Hindlimb muscle (tissue), 1 donor: ENCODE data around the gene LHPP. TPM values are rescaled to one million over a fixed set of nuclear protein-coding genes. Genes with fewer than 3 reads are reported as not detected.

Source experiments
- DNase-seq: peaks from one replicate; pipeline ENCODE4 v3.0.0-alpha.2; 2013
- polyA plus RNA-seq: library from polyadenylated mRNA; unstranded; fragments of 120-200 nt; gene quantifications from one replicate; pipeline ENCODE4 v1.2.1, GENCODE V29; 2013; ENCODE audit not compliant: insufficient read length

Gene LHPP
- polyA plus RNA-seq, 1 donor, result 8.1 TPM

DNA sequence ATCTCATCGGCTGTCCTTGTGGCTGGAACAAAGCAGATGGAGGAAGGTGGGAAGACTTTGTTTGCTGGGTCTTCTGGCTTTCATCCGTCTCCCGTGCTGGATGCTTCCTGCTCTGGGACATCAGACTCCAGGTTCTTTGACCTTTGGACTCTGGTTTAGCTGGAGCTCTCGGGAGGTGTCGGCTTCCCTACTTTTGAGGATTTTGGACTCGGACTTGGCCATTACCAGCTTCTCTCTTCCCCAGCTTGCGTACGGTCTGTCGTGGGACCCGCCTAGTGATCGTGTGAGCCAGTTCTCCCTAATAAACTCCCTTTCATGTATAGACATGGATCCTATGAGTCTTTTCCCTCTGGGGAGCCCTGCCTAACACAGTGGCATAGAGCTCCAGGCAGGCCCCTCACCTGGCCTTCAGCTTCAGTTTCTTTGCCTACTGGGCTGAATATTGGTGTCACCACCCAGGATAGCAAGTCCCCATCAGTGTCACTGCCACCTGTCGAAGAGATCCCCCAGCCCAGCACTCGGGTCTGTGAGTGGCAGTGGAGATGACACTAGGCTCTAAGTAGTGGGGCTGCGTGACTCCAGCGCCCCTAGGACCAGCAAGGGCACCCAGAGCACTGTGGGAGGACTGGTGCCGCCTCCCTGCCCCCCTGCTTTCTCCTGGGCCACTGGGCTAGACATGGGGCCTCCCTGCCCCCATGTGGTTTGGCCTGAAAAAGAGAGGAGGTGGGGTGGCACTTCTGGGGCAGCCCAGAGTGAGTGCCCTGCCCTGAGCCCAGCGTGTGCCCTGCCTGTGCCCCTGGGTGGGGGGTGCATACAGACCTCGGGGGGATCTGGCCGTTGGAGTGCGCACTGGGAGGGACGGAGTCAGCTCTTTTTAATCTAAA lies 135.6 kb downstream of the LHPP start:
- DNase-seq, result no peak

DNA sequence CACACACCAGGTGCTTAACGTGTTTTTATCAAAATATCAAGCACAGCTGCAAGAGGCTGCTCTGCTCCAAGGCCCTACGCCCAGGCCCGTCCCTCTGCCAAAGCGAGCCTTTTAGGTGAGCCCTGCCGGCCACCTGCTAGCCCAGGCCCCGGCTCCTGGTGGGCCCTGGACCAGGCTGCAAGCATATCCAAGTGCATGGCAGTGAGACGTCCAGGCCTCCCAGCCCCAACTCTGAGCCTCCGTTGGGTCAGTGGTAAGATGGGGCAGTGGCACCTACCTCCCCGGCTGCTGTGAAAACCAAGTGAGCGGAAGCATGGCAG lies 136.2 kb downstream of the LHPP start:
- DNase-seq, result no peak

DNA sequence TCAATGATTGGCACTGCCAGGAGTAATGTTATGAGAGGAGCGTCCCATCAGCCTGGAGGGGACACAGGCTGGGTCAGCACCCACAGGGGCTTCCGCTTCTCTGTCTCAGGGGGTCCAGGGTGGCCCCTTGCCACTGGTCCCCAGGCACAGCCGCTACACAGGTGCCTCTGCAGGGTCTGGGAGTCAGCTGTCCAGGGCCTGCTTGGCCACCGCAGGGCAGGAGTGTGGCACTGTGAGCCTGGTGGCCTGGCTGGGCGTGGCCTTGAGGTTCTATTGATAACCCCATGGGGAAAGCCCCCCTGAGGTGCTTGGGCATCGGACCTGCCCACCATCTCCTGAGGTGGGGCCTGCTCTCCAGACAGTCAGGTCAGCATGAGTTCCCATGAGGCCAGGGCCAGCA lies 136.6 kb downstream of the LHPP start:
- DNase-seq, result no peak

DNA sequence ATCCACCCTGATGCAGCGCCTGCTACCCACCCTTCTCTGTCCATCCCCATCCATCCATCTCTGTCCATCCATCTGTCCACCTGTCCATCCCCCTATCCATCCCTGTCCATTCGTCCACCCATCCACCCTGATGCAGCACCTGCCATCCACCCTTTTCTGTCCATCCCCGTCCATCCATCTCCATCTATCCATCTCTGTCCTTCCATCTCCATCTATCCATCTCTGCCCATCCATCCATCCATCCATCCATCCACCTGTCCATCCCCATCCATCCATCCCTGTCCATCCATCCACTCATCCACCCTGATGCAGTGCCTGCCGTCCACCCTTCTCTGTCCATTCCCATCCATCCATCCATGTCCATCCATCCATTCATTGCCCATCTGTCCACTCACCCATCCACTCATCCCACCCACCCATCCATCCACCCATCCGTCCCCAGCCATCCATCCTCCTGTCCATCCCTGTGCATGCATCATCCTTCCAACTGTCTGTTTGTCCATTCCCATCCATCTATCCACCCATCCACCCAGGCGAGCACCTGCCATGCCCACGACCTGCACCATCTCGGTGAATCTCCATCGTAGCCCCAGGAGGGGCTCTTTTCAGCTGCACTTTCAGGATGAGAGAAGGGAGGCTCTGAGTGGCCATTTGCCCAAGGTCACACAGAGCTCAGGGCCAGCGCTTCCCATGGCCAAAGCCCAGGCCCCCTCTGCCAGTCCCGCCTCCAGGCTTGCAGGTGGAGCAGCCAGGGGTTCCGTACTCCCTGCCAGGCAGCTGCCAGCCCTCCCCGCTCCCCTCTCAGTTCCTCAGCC lies 137.4 kb downstream of the LHPP start:
- no peak for DNase-seq

DNA sequence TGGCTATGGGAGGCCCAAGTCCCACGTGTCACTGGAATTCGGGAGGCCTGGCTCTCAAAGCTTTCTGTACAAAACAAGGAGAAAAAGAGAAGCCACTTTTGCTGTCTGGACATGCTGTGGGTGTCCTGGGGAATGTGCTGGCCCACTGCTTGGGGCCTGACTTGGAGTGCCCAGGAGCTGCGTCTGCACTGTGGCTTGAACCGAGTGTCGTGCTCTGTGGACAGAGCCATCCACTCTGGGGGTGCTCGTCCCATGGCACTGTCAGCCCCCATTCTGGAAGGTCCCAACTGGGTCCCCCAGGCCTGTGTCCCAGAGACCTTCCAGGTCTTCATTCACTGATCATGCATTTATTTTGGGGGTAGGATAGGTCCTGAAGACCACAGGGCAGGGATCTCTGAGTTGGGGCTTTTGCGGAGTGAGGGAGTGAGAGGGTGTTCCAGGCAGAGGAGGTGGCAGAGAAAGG lies 138.0 kb downstream of the LHPP start:
- DNase-seq, result no peak

DNA sequence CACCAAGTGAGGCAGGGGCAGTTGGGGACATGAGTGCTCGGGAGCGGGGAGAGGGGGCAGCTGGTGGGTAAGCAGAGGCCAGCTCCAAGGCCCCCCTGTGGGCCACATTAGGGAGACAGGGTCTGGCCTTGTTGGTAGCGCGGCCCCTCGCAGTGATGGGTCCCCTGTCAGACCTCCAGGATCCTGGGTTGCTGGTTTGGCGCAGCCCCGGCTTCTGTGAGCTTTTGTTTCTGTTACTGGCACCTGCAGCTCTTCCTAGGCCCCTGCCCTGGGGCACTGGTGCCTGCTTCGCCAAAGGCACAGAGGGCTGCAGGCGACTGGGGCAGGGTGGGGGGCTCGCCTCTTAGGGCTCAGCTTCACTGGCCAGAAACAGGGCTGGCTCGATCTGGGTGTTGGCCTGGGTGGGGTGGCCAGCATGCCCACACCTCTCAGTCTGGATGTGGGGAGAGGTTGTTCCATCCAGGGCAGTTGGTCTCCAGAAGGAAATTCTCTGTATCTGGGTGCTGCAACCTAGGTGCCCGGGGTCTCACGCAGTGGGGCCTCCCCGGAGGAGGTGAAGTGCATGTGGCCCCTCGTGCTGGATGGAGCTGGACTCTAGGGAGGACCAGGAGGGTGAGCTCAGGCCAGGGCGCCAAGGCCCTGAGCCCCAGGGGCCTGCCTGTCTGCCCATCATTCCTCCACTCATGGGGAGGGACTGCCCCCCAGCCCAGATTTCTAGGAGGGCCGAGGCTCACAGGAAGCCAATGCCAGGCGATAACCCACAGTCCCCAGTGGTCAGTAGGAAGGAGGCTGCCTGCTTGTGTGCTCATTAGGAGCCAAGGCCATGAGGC lies 138.6 kb downstream of the LHPP start:
- DNase-seq, result no peak

DNA sequence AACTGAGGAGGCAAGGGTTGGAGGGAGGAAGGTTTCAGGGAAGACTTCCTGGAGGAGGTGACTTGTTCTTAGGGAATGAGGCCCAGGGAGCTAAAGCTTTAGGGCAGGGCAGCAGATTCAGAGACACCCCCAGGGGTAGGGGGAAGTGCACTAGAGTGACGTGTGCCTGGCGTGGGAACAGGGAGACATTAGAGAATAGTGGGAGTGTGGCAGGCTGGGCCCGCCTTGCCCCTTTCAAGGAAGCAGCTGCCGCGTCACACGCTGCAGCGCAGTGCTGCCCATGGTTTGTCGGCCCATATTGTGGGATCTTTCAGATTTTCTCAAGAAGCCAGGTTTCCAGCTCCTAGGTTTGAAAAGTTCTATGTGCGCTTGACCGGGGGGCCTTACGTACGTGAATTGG lies 139.4 kb downstream of the LHPP start:
- no peak for DNase-seq

DNA sequence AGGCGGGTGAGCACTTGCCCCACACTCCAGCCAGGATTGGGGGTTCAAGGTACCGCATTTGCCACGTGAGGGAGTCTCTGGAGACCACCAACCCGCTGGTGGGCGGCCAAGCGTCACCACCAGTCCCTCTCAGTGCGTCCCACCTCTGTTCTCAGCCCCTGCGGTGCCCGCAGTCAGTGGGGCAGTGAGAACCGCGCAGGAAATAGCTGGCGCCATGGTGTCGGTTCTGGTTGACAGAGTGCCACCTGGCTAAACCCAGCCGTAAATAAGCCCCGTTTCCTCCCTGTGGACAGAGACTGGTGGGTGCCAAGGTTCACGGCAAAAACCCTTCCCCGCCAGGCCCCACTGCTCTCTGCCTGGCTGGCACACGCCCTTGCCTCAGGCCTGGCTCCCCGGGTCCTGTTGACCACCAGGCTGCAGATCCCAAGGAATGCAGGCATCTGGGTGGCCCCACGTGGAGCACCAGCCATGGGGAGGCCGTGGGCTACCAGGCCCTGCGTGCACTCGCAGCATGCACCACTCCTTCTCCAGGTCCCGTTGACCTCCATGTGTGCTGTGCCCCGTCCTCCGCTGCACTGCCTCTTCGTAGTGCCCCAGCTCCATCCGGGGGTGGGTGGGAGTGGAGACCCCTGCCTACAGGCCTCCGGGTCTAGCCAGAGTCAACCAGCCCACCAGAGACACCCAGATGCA lies 140.0 kb downstream of the LHPP start:
- no peak for DNase-seq

DNA sequence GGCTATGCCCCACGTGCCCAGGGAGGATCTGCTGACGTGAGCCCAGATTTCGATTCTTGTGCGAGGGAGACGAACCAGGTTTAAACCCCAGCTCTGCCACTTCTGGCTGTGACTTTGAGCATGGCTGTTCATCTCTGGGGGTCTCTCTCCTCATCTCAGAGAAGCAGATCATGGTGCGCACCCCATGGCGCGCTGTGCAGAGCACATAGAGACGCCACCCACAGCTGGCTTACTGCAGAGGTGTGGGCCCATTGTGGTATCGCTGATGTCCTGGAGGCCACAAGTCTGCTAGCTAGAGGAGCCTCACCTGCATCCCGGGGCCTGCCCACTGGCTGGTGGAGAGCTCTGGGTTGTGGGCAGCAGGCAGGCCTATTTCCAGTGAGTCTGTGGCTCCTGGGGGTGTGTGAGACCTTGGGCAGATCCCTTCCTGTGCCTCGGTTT lies 140.5 kb downstream of the LHPP start:
- no peak for DNase-seq

DNA sequence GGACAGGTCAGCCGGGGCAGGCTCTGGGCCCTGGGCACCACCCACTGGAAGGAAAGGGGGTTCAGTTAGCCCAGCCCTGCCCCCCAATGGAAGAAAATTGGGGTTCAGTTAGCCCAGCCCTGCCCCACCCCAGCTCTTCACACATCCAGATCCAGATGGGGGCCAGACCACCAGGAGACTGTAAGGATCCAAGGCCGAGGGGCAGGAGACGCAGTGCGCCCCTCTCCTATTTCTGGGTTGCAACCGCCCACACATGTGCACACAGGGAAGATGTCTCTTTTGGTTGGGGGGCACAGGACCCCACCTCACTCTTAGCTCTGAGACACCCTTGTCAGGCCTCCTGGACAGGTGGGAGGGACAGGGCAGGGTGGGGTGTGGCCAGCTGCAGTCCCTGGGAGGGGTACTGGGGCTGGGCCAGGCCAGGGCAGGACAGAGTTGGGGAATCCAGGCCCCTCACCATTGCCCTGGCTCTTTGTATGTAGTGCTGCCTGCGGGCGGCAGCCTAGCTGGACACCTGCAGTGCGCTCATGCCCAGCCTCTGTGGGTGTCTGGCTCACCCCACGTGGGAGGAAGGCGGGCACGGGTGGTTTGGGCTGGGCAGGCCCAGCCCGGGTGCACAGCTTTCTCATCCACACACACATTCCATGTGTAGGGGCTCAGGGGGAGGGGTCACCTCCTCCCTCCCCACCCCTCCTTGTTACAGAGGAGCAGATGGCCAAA lies 141.2 kb downstream of the LHPP start:
- no peak for DNase-seq

DNA sequence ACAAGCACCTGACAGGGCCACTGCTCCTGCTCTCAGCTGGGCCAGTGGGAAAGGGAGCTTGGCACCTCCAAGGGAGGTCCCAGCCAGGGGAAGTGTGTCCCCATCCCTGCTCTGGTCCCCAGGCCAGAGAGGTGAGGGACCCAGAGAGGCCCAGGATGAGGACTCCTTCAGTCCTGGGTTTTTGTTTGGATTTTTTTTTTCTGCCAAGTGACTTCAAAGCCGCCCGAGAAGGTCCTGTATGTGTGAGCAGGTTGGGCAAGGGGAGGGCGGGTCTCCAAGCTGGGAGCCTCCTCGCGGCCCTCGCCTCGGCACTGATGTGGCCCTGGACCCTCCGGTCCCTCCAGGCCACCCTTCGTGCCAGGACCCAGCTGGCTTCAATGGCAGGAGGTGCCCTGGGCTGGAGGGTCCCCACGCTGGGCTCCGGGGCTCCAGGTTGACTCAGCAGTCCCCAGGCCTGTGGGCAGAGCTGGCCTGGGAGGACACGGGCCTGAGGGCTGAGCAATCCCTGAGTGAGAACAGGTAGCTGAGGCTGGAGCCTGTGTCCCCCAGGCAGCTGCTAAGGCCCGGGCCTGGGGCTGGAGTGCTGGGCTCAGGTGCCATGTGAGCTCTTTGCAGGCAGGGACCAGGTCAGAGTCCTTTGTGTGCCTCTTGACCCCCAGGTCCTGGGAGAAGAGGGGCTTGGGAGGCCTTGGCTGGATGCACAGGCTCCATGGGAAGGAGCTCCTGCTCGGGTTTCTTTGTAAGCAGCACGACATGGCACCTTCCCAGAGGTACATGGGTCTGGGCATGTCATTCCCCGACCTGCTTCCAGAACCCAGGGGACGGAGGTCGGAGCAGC lies 142.0 kb downstream of the LHPP start:
- DNase-seq, result no peak

DNA sequence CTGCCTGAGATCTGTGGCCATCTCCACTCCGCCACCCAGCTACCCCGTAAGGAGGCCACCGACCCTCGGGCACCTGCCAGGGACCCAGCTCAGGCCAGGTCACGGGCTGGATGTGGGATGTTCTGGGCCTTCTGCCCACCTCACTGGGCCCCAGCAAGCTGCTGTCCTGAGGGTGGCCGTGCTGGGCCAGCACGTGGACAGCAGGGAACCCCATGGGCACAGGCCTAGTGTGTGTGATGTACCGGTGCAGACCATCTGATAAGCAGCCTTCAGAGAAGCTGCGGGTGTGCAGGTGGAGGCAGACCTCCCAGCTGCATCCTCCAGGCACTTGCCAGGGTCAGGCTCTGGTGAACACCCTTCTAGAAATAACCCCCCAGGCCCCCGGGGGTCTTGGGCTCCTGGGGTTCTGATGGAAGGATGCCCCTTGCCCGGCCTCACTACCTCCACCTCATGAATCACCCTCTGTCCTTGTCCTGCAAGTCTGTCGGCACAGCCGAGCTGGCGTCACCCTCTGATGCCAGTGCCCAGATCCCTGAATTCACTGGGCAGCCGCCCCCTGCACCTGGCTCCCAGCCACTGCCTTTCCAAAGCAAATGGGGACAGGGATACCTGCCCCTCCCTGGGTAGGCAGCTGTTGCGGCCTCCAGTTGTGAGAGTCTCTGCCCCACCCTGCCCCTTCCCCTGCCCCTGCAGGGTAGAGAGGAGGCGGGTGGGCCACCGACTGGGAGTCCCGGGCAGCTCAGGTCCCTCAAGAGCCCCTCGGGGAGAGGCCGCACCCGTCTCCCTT lies 142.8 kb downstream of the LHPP start:
- DNase-seq, result no peak

DNA sequence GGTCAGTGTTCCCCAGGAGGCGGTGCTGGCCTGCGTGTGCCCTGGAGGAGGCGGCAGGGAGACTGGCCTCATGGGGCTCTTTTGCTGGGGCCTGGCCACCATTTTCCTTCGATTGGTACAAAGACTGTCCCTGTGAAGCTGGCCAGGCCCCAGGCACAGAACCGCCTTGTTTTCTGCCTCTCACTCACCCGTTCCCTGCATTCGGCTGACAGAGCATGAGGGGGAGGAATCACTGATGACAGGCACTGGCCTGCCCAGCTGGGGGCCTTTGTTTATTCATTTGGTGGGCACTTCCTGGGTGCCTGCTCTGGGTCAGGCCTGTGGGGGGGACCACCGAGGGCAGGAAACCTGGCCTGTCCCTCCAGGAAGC lies 143.4 kb downstream of the LHPP start:
- DNase-seq, result no peak

DNA sequence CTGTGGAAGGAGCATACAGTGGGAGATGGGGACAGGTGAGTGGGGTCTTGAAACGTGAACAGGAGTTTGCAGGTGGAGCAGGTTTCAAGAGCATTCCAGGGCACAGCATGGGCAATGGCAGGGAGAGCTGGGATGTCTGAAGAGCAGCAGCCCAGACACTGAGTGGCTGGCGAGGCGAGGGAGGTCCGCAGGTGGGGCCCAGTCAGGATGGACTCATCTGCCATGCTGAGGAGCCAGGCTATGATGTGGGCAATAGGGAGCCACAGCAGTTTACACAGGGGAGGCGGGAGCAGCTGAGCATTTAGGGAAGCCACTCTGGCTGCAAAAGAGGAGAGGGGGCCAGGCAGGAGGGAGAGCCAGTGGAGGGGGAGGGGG lies 143.8 kb downstream of the LHPP start:
- DNase-seq, result no peak

DNA sequence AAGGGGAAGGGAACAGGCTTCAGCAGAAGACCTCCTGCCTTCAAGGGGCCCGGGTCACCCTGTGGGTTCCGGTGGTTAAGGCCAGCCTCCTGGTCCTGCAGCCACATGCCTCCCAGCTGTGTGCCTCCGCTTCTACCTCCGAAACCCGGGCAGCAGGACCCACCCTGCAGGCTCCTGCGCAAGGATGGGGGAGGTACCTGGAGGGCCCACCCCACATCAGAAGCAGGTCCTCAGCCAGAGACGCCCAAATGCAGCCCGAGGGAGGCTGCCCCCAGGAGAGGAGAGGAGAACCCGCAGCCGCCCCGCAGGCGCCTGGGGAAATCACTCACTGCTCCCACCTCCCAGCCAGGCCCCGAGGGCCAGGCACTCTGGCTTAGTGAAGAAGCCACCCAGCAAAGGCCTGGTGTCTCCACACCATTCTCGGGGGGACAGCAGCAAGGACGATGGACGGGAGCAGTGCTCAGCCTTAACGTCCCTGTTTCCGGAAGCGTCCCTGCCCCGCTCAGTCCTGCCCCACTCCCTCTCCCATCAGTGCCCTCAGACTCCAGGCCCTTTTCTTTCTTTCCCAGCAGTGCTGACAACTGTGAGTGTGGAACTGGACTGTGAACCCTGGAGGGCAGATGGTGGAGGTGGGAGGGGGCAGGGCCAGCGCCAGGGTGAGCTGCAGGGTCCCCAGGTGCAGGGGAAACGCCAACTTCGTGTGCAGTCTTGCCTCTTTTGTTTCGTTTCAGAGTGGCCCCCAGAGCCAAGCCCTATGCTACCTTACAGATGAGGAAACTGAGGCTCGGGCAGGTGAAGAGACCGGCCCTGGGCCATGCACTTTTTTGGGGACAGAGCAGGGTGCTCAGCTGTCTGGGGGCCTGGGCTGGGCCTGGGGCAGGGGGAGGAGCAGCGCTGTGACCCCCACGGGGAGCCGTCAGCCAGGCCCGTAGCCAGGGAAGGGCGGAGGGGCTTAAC lies 144.5 kb downstream of the LHPP start:
- no peak for DNase-seq

DNA sequence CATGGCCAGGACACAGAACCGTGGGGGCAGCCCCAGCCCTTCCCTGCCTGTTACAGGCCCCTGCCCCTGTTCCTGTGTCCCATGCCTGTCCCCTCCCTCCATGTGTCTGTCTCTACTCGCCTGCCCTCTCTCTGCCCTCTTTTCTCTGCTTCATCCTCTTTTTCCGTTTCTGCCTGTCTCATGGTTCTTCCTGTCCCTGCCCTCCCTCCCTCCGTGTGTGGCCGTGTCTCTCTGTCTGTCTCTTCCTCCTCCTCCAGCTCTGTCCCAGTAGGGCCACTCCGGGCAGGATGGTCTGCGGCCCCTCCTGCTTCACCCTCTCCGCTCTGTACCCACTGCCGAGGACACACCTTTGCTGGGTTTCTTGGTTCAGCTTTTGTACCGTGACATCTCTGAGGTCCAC lies 145.2 kb downstream of the LHPP start:
- no peak for DNase-seq

DNA sequence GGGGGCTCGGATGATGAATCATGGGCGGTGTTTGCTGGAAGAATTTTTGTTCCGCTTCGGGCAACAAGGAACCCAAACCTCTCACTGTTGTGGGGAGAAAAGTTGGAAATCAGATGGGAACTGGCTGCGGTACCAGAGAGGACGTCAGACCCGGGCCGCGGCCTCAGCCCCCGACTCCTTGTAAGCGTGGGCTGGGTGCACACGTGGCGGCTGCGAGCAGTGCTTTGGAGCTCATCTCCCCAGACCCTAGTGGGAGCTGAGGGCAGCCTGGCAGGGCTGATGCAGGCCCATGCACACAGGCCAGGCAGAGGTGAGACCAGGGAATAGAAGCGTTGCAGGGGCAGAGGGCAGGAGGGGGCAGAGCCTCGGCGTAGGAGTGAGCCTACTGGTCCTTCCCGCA lies 146.1 kb downstream of the LHPP start:
- DNase-seq, result no peak

DNA sequence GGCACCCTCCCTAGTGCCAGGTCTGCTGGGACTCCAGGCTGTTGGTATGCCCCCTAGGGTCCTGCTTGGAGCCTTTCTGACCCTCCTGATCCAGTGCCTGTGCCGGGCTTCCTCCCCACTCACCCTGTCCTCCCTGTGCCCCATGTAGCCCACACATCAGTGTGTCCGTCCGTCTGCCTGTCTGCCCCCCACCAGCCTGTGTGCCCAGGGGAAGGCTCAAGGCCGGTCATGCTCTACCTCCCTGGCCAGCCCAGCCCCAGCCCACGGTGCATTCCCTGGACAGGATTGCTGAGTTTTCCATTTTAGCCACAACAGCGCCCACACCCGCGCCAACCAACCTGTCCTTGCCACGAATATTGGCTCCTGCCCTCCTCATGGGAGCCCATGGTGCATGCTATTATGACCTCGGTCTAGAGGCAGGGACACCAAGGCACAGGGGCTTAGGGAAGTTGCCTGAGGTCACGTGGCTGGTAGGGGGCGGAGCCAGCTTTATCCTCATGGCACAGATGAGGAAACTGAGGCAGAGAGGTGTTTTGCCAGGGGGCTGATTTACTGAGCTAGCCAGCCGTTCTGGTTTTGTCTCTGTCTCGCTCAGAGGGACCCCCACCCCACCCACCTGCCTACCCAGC lies 146.6 kb downstream of the LHPP start:
- DNase-seq, result no peak
